HL-60 (cell line): Measurements from ENCODE around the gene PKIB.

Experiments
- DNase-seq, 2 experiments: peaks; one replicate each; pipeline ENCODE4 v3.0.0-alpha.2; 2010 to 2020; ENCODE audit warnings: low read depth in 1 of 2, low spot score in 1 of 2
- H3K27ac ChIP-seq: fragments of 250-450 bp; sonication (Bioruptor Pico); replicated peaks from 2 replicates; pipeline ENCODE4 v1.5.1; 2020; ENCODE audit warnings: mild to moderate bottlenecking, moderate library complexity
- H3K27me3 ChIP-seq: fragments of 250-450 bp; sonication (Bioruptor Pico); 2 replicates; pipeline ENCODE4 v1.5.1; 2021; ENCODE audit warnings: mild to moderate bottlenecking, moderate library complexity; ENCODE audit not compliant: insufficient read depth, poor library complexity, severe bottlenecking
- H3K4me3 ChIP-seq: replicated peaks from 2 replicates; pipeline ENCODE4 v1.5.1; 2011; ENCODE audit warnings: mild to moderate bottlenecking, control low read depth, low read length; ENCODE audit not compliant: insufficient read depth
- CTCF ChIP-seq: IDR thresholded peaks from one replicate; pipeline ENCODE4 v1.5.1; 2011; ENCODE audit warnings: low read length, control low read depth, inconsistent platforms; ENCODE audit not compliant: insufficient read depth
- GABPA ChIP-seq: IDR thresholded peaks from 2 replicates; pipeline ENCODE4 v1.6.1; 2012; ENCODE audit warnings: low read depth
- POLR2AphosphoS5 ChIP-seq: IDR thresholded peaks from 2 replicates; pipeline ENCODE4 v1.6.1; 2012; ENCODE audit warnings: low read depth
- REST ChIP-seq: IDR thresholded peaks from 2 replicates; pipeline ENCODE4 v1.6.1; 2012; ENCODE audit warnings: low read depth; ENCODE audit not compliant: insufficient replicate concordance
- SPI1 ChIP-seq: IDR thresholded peaks from 2 replicates; pipeline ENCODE4 v1.6.1; 2012; ENCODE audit warnings: low read depth, mild to moderate bottlenecking, borderline replicate concordance

Gene PKIB

GRCh38 chr6:122726649-122727048 is 116.4 kb downstream of the PKIB start:
- peaks cover 4% of the 10 kb centered on the region for H3K27me3 ChIP-seq
- peak in 1 of 2 experiments; percentile 11 for DNase-seq

GRCh38 chr6:122727244-122727643 is 117.0 kb downstream of the PKIB start:
- TF ChIP-seq SPI1 (no peak), CTCF (no peak), GABPA (no peak)
- Histone ChIP-seq H3K27ac (no peak overlapping the region), H3K27me3 (peaks cover 4% of the 10 kb centered on the region), H3K4me3 (no peak overlapping the region)
- DNase-seq, result no peak

More at GRCh38 chr6:122726649-122727048, 116.4 kb downstream of the PKIB start:
- Histone ChIP-seq H3K27ac (no peak overlapping the region), H3K4me3 (no peak overlapping the region)
- TF ChIP-seq CTCF, result peak; percentile 35
- TF ChIP-seq REST, result no peak

- no peak for DNase-seq
- Histone ChIP-seq H3K27ac (no peak overlapping the region), H3K4me3 (no peak overlapping the region), H3K27me3 (peaks cover 5% of the 10 kb centered on the region)
- TF ChIP-seq GABPA (no peak), POLR2AphosphoS5 (no peak), SPI1 (no peak), REST (no peak), CTCF (no peak)
These were observed 120.1 kb downstream of the PKIB start for GRCh38 chr6:122730334-122730733.

- Histone ChIP-seq H3K27me3 (peaks cover 5% of the 10 kb centered on the region), H3K4me3 (no peak overlapping the region), H3K27ac (no peak overlapping the region)
- no peak for DNase-seq
- TF ChIP-seq CTCF (peak; percentile 20), SPI1 (no peak), REST (no peak), GABPA (no peak)
These were observed 120.7 kb downstream of the PKIB start for GRCh38 chr6:122730775-122731386.
